H9 (cell line): ENCODE data around the gene USP27X. TPM values are rescaled to one million over a fixed set of nuclear protein-coding genes. Genes with fewer than 3 reads are reported as not detected.

Experiments used
- DNase-seq: peaks from one replicate; pipeline ENCODE4 v3.0.0-alpha.2; 2017
- H2AFZ ChIP-seq: one replicate; pipeline ENCODE4 v1.6.1; 2013; ENCODE audit warnings: mild to moderate bottlenecking, low read length, control low read depth, moderate library complexity
- H2AK5ac ChIP-seq: 2 replicates; pipeline ENCODE4 v1.6.1; 2013; ENCODE audit warnings: low read length, control low read depth, mixed read lengths; ENCODE audit not compliant: insufficient read length
- H2BK120ac ChIP-seq: one replicate; pipeline ENCODE4 v1.6.1; 2013; ENCODE audit warnings: low read depth, mild to moderate bottlenecking, low read length, control low read depth, inconsistent platforms; ENCODE audit not compliant: poor library complexity, severe bottlenecking
- H2BK12ac ChIP-seq: 2 replicates; pipeline ENCODE4 v1.6.1; 2013; ENCODE audit warnings: low read length, control low read depth, mixed read lengths, low read depth; ENCODE audit not compliant: insufficient read length
- H2BK15ac ChIP-seq: 2 replicates; pipeline ENCODE4 v1.6.1; 2013; ENCODE audit warnings: low read depth, low read length, control low read depth
- H2BK20ac ChIP-seq: one replicate; pipeline ENCODE4 v1.6.1; 2013; ENCODE audit warnings: low read depth, mild to moderate bottlenecking, low read length, control low read depth, inconsistent platforms; ENCODE audit not compliant: poor library complexity, severe bottlenecking
- H2BK5ac ChIP-seq: 2 replicates; pipeline ENCODE4 v1.6.1; 2013; ENCODE audit warnings: low read length, control low read depth, mixed read lengths; ENCODE audit not compliant: insufficient read length
- H3K14ac ChIP-seq: 2 replicates; pipeline ENCODE4 v1.6.1; 2013; ENCODE audit warnings: low read length, control low read depth; ENCODE audit not compliant: insufficient read depth
- H3K18ac ChIP-seq: 2 replicates; pipeline ENCODE4 v1.6.1; 2013; ENCODE audit warnings: low read depth, mild to moderate bottlenecking, mixed read lengths, low read length, control low read depth; ENCODE audit not compliant: insufficient read length
- H3K23ac ChIP-seq: 2 replicates; pipeline ENCODE4 v1.6.1; 2013; ENCODE audit warnings: low read length, control low read depth, mixed read lengths, low read depth; ENCODE audit not compliant: insufficient read length
- H3K23me2 ChIP-seq: 2 replicates; pipeline ENCODE4 v1.6.1; 2013; ENCODE audit warnings: low read depth, mild to moderate bottlenecking, mixed read lengths, low read length, control low read depth; ENCODE audit not compliant: insufficient read length, poor library complexity, severe bottlenecking
- H3K27ac ChIP-seq: 2 replicates; pipeline ENCODE4 v1.5.1; 2013; ENCODE audit warnings: low read length, control low read depth, mixed read lengths, low read depth; ENCODE audit not compliant: insufficient read length
- H3K27me3 ChIP-seq: 2 replicates; pipeline ENCODE4 v1.6.1; 2013; ENCODE audit warnings: low read length, control low read depth, inconsistent platforms; ENCODE audit not compliant: insufficient read depth
- H3K4ac ChIP-seq: 2 replicates; pipeline ENCODE4 v1.6.1; 2013; ENCODE audit warnings: low read depth, mild to moderate bottlenecking, control low read depth, inconsistent platforms, low read length, moderate library complexity
- H3K4me1 ChIP-seq: 2 replicates; pipeline ENCODE4 v1.6.1; 2013; ENCODE audit warnings: low read length, control low read depth, inconsistent platforms; ENCODE audit not compliant: insufficient read depth
- H3K4me2 ChIP-seq: 2 replicates; pipeline ENCODE4 v1.6.1; 2013; ENCODE audit warnings: low read length, control low read depth, mixed read lengths; ENCODE audit not compliant: insufficient read length, insufficient read depth
- H3K56ac ChIP-seq: 2 replicates; pipeline ENCODE4 v1.6.1; 2013; ENCODE audit warnings: low read depth, mild to moderate bottlenecking, mixed read lengths, low read length, control low read depth; ENCODE audit not compliant: insufficient read length
- H3K79me1 ChIP-seq: 2 replicates; pipeline ENCODE4 v1.6.1; 2013; ENCODE audit warnings: low read depth, mild to moderate bottlenecking, moderate library complexity, low read length, control low read depth, inconsistent platforms; ENCODE audit not compliant: insufficient read depth, poor library complexity, severe bottlenecking
- H3K79me2 ChIP-seq: 2 replicates; pipeline ENCODE4 v1.6.1; 2013; ENCODE audit warnings: low read length, control low read depth, inconsistent platforms; ENCODE audit not compliant: insufficient read depth
- H3K9ac ChIP-seq: 2 replicates; pipeline ENCODE4 v1.6.1; 2013; ENCODE audit warnings: low read length, control low read depth, mixed read lengths; ENCODE audit not compliant: insufficient read length; ENCODE audit errors: extremely low read depth
- H3K9me3 ChIP-seq: one replicate; pipeline ENCODE4 v1.6.1; 2013; ENCODE audit warnings: low read depth, low read length, inconsistent platforms; ENCODE audit not compliant: control insufficient read depth
- H3T11ph ChIP-seq: one replicate; pipeline ENCODE4 v1.6.1; 2013; ENCODE audit warnings: mild to moderate bottlenecking, low read length, control low read depth, inconsistent platforms
- H4K20me1 ChIP-seq: one replicate; pipeline ENCODE4 v1.6.1; 2013; ENCODE audit not compliant: control insufficient read depth, insufficient read length, insufficient read depth
- H4K5ac ChIP-seq: 2 replicates; pipeline ENCODE4 v1.6.1; 2013; ENCODE audit warnings: low read depth, mild to moderate bottlenecking, mixed read lengths, low read length, control low read depth; ENCODE audit not compliant: insufficient read length
- H4K8ac ChIP-seq: replicated peaks from 2 replicates; pipeline ENCODE4 v1.6.1; 2013; ENCODE audit warnings: low read length, control low read depth, mixed read lengths, low read depth; ENCODE audit not compliant: insufficient read length
- H4K91ac ChIP-seq: 2 replicates; pipeline ENCODE4 v1.6.1; 2013; ENCODE audit warnings: low read depth, mild to moderate bottlenecking, moderate library complexity, mixed read lengths, low read length, control low read depth; ENCODE audit not compliant: insufficient read length
- H3K27ac Mint-ChIP-seq, 3 experiments: 2 replicates in 2 of 3; 3 replicates in 1 of 3; pipeline ENCODE4 v1.8.0; 2020 to 2021; ENCODE audit warnings: mixed read lengths in 3 of 3, mild to moderate bottlenecking in 1 of 3, moderate library complexity in 1 of 3
- H3K27me3 Mint-ChIP-seq: 2 replicates; pipeline ENCODE4 v1.8.0; 2021; ENCODE audit warnings: low read depth, mild to moderate bottlenecking, moderate library complexity, mixed read lengths
- H3K36me3 Mint-ChIP-seq, 3 experiments: 2 replicates in 2 of 3; 3 replicates in 1 of 3; pipeline ENCODE4 v1.8.0; 2020 to 2021; ENCODE audit warnings: low read depth in 3 of 3, mixed read lengths in 3 of 3; ENCODE audit not compliant: insufficient read depth in 1 of 3
- H3K4me1 Mint-ChIP-seq, 2 experiments: 2 replicates each; pipeline ENCODE4 v1.8.0; 2020; ENCODE audit warnings: mixed read lengths in 2 of 2
- H3K4me3 Mint-ChIP-seq, 2 experiments: 2 replicates in 1 of 2; 3 replicates in 1 of 2; pipeline ENCODE4 v1.8.0; 2020 to 2021; ENCODE audit warnings: mild to moderate bottlenecking in 2 of 2, mixed read lengths in 2 of 2, moderate library complexity in 1 of 2
- H3K9me3 Mint-ChIP-seq, 2 experiments: 2 replicates in 1 of 2; 3 replicates in 1 of 2; pipeline ENCODE4 v1.8.0; 2020; ENCODE audit warnings: mild to moderate bottlenecking in 2 of 2, mixed read lengths in 2 of 2, moderate library complexity in 1 of 2
- WGBS: extraction: QIAGEN DNeasy Blood & Tissue Kit; methylation state at CpG from one replicate; pipeline ENCODE4 v1.1.7; 2013; ENCODE audit warnings: missing lambda C conversion rate, low lambda C conversion rate, mixed read lengths; ENCODE audit not compliant: insufficient read length; ENCODE audit errors: extremely low coverage; 5-methylcytosine and 5-hydroxymethylcytosine counted together
- total RNA-seq: library from RNA; stranded (reverse); gene quantifications from 2 replicates; pipeline ENCODE4 v1.2.1, GENCODE V29; 2021
- TF ChIP-seq, protein P1 (sequence below): fragments of 200-600 bp; sonication (generic); conservative IDR thresholded peaks from 3 replicates; pipeline ENCODE4 v1.8.0; 2021; ENCODE audit warnings: antibody characterized with exemption, mild to moderate bottlenecking

USP27X gene
- total RNA-seq, 1 experiment from 2014 or later = 5.7 TPM

DNA sequence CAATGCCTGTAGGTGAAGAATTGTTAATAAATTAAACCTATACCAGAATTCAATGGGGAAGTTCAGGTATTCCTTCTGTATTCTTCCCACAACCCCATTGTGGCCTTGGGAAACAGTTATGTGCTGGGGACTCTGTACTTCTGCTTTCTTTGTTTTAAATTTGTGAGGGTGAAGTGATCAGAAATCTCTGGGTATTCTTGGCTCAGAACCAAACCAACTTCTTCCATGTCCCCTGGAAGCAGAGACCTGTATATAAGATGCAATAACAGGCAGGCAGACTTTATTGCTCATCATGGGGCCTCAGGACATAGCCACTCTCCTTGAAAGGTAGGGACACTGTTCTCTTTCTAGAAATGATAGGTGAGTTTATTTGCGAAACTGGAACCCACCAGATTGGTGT is 19.8 kb upstream of the USP27X start:
- no peak for DNase-seq
- H3K27me3 ChIP-seq = no peaks in the 10 kb centered on the region
- H4K91ac ChIP-seq = no peak overlapping the region
- no peak overlapping the region for H3K4ac ChIP-seq
- no peak overlapping the region for H2BK15ac ChIP-seq
- no peak overlapping the region for H3K27ac ChIP-seq
- no peak overlapping the region for H2BK120ac ChIP-seq
- H2AK5ac ChIP-seq = no peak overlapping the region
- no CpG with 5 or more reads among the region's 1 CpG for WGBS
- H3K23ac ChIP-seq = no peak overlapping the region
- H3K4me1 ChIP-seq = no peaks in the 10 kb centered on the region
- H3K9ac ChIP-seq = no peak overlapping the region
- no peaks in the 10 kb centered on the region for H3K79me1 ChIP-seq
- H3K27ac Mint-ChIP-seq = no peak overlapping the region
- no peaks in the 10 kb centered on the region for H3K4me1 Mint-ChIP-seq
- H3K18ac ChIP-seq = no peak overlapping the region
- no peak overlapping the region for H2BK12ac ChIP-seq
- no peak overlapping the region for H4K5ac ChIP-seq
- no peak overlapping the region for H4K8ac ChIP-seq
- no peaks in the 10 kb centered on the region for H4K20me1 ChIP-seq
- H3K4me3 Mint-ChIP-seq = no peak overlapping the region
- H3K36me3 Mint-ChIP-seq = no peaks in the 10 kb centered on the region
- no peak overlapping the region for H2AFZ ChIP-seq
- H3K79me2 ChIP-seq = no peaks in the 10 kb centered on the region
- peaks cover 34% of the 10 kb centered on the region for H3K9me3 ChIP-seq
- TF ChIP-seq, protein P1, sequence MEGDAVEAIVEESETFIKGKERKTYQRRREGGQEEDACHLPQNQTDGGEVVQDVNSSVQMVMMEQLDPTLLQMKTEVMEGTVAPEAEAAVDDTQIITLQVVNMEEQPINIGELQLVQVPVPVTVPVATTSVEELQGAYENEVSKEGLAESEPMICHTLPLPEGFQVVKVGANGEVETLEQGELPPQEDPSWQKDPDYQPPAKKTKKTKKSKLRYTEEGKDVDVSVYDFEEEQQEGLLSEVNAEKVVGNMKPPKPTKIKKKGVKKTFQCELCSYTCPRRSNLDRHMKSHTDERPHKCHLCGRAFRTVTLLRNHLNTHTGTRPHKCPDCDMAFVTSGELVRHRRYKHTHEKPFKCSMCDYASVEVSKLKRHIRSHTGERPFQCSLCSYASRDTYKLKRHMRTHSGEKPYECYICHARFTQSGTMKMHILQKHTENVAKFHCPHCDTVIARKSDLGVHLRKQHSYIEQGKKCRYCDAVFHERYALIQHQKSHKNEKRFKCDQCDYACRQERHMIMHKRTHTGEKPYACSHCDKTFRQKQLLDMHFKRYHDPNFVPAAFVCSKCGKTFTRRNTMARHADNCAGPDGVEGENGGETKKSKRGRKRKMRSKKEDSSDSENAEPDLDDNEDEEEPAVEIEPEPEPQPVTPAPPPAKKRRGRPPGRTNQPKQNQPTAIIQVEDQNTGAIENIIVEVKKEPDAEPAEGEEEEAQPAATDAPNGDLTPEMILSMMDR = no peak
- H3K14ac ChIP-seq = no peak overlapping the region
- H3K23me2 ChIP-seq = no peaks in the 10 kb centered on the region
- no peaks in the 10 kb centered on the region; the same call in none of the 2 replicates for H3K27me3 Mint-ChIP-seq
- peaks cover 40 to 50% of the 10 kb centered on the region in 2 experiments for H3K9me3 Mint-ChIP-seq
- H3K4me2 ChIP-seq = no peak overlapping the region
- H3K56ac ChIP-seq = no peak overlapping the region
- H2BK5ac ChIP-seq = no peak overlapping the region
- H2BK20ac ChIP-seq = no peak overlapping the region
- H3T11ph ChIP-seq = no peak overlapping the region
